IPS-11a (cell line): Measurements from ENCODE around the gene PRSS16.

Source experiments
- H3K4me3 ChIP-seq: one replicate; pipeline ENCODE4 v1.5.1; 2013; ENCODE audit warnings: low read depth, low read length, control low read depth

PRSS16 gene

DNA sequence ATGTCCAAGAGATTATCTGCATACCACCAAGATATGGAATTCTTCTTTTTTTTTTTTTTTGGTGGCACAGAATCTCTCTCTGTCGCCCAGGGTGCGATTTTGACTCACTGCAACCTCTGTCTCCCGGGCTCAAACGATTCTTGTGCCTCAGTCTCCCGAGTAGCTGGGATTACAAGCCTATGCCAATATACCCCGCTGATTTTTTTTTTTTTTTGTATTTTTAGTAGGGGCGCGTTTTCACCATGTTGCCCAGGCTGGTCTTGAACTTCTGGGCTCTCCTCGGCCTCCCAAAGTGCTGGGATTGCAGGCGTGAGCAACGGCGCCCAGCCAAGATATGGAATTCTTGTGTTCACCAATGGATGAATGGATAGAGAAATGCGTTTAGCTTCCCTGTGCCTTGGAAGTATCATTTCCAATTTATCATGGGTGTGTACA lies 33.6 kb downstream of the PRSS16 start:
- H3K4me3 ChIP-seq = peak overlapping the region; percentile 83

DNA sequence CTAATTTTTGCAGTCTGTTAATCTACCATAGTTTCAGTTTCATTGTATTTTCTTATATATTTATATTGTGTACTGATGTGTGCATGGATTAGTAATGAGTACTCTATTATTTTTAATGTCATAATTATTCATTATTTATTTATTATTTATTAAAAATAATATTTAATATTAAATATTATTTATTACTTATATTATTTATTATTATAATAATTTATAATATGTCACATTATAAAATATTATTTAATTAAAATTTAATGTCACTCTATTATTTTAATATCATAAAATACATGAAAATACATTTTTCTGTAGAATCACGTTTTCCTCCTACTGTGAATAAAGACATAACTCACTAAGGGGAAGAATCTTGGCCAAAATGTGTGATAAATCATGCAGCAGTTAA lies 34.1 kb downstream of the PRSS16 start:
- peak overlapping the region; percentile 83 for H3K4me3 ChIP-seq

DNA sequence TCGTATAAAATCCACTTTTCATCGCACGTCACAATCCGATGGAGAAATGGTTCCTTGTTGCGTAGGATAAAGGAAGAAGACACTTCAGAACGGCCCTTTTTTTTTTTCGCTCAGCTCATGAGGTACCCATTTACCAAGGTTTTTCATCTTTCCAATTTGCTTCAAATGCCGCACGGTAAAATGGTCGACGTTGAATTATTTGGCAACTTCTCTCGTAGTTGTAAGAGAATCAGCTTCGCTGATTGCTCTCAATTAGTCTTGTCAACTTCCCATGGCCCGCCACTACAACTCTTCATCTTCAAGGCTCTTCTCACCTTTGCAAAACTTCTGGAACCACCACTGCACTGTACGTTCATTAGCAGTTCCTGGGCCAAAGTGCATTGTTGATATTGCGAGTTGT lies 35.8 kb downstream of the PRSS16 start:
- no peak overlapping the region for H3K4me3 ChIP-seq

DNA sequence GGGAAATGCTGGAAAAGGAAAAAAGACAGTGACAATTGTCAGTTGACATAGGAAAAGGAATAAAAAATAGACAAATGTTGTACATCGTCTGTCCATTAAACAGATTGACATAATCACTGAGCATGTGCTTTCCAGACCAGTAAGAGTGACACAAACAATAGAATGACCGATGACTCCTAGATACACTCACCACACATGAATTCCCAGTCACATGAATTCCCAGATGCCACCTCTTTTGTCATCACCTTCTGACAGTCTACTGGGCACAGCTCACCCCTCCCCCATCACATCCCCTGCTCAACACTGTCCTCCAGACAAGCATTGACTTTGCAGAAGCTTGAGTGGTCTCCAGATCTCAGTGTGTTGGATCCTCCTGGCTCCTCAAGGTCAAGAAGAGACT lies 38.6 kb downstream of the PRSS16 start:
- H3K4me3 ChIP-seq = no peak overlapping the region

DNA sequence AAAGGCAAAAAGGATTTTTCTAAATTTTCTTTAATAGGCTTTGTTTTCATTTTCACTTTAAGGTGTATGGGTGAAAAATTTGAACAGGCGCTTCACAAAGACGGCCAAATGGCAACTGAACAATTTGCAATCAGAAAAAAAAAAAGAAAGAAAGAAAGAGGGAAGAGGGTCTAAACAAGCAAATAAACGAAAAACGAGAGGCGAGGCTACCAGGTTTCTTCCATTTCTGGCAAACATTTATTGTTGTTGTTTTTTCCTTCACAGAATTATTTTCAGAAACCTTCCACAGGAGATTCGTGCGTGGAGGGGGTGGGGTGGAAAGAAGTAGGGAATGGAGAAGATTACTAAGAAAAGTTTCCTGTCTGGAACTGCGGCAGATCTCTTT lies 40.2 kb downstream of the PRSS16 start:
- H3K4me3 ChIP-seq = peak overlapping the region; percentile 62

DNA sequence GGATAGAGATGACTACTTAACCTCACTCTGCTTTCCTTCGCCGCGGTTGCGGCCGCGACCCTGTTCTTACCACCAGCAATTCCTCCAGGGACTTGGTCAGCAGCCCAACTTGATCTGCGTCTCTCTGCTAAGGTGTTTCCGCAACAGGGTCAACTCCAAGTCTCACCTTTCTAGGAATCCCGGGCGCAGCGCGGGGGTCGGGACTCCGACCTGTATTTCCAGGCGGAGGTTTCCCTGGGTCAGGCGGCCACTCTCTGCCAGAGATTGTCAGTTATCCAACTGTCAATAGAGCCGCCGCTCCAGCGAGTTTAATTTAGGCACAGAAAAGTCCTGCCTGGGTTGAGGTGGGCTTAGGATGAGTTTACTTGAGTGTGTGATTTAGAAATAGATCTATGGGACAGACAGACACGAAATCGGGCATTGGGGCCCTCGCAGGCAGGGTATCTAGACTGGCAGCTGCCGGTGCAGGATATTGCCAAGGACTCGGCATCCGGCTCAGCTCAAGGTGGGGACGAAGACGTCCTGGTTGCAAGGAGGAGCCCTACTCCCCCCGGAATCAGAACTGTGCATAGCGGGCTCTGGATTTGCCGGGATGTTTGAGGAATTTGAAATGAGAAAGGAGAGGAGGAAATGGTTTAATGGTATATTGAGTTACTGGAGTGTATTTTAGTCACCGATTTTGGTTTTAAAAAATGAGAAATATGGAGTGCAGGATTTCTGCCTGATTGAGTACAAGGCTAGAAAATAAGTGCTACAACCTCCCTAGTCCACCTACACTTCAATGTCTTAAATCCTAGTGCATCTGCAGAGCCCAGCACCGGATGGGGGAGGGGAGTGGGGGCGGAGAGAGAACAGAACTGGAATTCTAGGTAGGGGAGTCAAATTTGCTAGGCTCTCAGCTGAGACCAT lies 40.9 kb downstream of the PRSS16 start:
- peak overlapping the region; percentile 62 for H3K4me3 ChIP-seq

DNA sequence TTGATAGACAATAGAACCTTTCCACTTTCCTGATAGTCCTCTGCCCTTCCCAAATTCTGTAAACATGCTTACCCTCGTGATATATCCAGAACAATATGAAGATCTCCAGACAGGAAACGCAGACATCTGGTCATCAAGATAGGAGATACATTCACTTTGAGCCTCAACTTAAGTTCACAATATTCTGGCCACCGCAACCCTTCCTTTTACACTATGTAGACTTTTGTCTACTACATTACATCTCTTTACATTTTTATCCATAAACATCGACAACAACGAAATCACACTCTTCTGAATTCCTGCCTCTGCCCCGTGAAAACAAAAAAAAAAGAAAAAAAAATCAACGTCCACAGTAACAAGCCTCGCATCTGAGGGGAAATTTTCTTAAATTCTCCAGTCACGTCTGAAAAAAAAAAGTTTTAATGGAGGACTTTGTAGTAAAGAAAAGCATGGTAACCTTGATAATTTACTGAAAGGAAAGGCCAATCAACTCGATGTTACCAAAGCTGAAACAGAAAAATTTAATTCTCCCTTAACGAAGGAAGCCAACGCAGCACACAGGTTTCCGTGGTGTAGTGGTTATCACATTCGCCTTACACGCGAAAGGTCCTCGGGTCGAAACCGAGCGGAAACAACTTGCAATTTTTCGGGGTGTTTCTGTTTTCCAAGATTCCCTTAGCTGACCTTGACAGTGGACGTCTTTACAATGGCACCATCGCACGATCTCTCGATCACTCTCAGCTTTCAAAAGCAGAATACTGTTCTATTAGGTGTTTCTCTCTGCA lies 42.8 kb downstream of the PRSS16 start:
- peak overlapping the region; percentile 62 for H3K4me3 ChIP-seq

DNA sequence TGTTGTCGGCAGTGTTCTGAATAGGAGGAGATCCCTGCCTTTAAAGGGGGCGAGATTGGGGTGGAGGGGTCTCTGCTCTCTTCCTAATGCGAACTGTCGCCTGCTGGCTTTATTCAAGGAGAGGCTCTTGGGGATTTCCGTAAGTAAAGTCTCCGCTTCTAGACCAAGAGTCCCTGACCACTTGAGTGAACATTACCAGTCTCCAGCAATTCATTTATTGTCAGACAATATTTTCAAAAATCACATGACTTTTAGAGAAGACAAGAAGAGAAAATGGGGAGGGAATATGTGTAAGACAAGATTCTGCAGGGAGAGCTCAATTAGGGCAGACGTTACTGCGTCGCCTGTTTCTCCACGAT lies 43.3 kb downstream of the PRSS16 start:
- peak overlapping the region; percentile 62 for H3K4me3 ChIP-seq

DNA sequence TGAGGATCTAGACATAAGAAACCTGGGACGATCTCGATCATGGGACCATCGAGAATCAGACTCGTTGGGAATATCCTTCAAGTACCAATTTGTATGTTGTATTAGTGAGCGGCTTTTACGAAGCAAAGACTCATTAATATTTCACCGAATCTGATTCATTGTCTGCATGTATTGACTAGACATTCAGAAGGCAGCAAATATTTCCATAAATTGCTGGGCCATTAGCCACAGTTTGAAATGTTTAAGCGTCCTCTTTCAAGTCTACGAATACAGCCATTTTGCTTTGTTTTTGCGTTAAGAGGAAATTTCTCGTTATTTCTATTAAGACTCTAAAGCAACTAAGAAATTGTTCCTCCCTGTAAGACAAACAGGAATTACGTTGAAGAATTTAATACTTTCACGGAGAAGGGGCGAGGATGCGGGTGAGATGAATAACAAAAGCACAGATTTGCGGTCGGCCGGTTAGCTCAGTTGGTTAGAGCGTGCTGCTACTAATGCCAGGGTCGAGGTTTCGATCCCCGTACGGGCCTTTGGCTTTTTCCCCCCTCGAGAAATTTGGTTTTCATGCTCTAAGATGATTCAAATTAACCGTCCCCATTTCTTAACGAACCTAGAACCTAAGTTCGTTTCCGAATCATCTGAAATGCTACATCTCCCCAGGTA lies 46.1 kb downstream of the PRSS16 start:
- H3K4me3 ChIP-seq = peak overlapping the region; percentile 18

DNA sequence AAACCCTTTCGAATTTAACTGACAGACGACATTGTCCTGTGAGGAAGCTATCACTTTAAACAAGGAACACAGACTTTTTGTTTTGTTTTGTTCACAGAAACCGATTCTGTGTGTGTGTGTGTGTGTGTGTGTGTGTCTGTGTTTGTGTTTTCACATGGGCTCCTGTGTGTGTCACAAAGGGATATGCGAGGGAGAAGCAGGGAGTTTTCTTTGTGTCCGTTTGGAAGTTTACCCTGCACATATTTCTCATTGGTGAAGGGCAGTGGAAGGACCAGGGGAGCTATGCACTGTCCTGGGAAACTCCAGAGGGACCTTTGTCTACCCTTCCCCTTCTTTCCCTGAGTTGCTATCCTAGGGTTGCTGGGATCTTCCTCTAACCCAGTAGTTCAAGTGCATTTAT lies 46.9 kb downstream of the PRSS16 start:
- no peak overlapping the region for H3K4me3 ChIP-seq

DNA sequence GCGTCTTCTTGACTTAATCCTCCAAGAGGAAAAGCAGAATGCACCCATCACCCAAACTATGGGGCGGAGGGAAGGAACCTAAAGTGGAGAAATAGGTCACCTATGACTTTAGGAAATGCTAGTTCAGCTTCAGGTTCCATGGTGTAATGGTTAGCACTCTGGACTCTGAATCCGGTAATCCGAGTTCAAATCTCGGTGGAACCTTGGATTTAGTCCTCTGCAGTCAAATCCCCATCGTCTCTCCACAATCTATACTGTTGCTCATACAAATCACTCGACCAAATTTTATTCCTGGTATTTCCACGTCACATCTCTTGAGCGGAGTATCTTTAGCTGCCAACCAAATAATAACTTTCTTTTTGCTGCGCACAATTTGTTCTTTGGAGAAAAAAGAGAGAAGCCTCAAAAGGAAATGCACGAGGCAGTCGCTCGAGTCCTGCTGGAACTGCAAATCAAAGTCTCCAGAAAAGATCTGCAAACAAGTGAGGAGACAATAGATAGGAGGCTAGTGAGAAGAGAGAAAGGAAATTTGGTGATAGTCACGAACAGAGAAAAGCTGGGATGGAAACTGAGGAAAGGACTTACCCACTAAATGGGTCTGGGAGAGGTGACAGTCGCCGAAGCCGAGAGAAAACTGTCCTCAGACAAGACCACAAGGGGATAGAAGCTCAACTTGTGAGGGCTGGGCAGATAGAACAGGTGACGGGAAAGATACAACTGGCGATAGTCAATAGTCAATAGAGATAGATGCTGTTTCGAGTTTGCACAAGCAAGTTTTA lies 48.0 kb downstream of the PRSS16 start:
- H3K4me3 ChIP-seq = peak overlapping the region; percentile 78

DNA sequence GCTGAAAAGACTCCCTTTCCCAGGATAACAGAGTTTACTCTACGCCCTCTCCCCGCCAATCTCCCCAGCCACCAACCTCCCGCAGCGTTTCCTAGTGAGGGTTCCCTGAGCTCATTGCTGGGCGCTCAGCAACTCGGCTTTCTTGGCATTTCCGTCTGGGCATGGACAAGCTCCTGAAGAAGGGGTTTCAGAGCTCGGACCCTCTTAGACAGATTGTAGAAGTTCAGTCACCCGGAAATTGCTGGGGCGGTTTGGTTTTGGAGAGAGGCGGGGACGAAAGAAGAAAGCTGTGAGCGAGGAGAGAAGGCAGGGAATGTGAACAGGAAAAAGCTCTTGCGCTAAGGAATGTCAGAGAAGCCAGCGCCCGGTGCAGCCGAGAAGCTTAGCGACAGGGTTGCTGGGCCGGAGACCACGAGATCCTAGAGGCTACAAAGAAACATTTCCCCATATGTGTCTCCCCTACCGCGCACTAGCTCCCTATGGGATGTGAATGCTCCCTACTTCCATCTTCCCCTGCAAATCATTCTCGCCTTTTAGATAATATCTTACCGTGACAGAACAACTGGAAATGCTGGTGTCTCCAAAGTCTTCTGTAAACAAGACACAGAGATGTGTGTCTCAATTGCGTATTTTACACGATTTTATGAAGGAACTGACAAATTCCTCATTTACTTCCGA lies 48.7 kb downstream of the PRSS16 start:
- peak overlapping the region; percentile 78 for H3K4me3 ChIP-seq

DNA sequence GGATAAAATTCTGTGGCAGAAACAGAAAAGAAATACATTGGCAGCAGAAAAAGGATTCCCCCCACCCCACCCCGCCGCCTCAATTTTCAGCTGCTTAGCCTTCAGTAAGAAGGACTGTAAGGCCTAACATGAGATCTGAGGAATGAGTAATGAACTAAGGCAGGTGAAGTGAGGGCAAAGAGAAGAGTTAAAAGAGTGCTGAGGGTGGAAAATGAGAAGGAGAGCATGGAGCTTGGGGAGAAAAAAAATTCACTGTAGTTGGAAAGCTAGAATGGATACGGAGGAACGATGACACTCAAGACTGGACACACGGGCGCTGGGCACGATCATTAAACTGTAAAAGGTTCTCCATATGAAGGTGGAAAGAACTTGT lies 50.0 kb downstream of the PRSS16 start:
- peak overlapping the region; percentile 78 for H3K4me3 ChIP-seq

DNA sequence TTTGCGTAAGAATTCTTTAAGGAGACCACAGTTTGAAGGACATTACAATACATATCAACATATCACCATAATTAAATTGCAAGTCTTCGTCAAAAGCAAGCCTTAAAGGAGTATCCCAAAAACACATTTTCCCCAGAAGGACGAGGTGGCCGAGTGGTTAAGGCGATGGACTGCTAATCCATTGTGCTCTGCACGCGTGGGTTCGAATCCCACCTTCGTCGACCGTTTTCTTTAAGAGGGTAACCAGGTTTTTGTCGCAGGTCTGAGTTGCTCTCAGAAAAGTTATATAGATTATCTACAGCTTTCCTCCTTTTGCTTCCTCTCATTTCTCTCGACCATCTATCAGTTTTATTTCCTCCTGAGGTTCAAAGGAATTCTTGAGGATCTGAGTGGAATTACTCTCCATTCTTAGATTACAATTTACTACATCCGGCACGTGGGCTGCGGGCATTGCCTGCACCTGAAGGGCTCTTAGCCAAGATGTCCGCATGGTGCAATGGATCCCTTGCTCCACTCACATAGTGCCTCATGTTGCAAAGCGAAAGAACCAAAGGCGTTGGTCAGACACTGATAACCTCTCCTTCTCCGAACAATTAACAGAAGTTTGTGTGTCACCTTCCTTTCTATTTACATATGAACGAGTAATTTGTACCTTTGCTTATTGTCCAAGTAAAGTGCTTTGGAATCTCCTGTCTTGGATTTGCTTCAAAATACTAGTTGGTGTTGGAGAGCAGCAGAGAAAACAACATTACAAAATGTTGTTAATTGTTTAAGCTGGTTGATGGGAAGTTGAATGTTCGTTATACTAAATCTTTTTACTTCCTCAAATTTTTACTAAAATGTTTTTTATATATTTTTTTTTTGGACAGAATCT lies 50.6 kb downstream of the PRSS16 start:
- peak overlapping the region; percentile 78 for H3K4me3 ChIP-seq

DNA sequence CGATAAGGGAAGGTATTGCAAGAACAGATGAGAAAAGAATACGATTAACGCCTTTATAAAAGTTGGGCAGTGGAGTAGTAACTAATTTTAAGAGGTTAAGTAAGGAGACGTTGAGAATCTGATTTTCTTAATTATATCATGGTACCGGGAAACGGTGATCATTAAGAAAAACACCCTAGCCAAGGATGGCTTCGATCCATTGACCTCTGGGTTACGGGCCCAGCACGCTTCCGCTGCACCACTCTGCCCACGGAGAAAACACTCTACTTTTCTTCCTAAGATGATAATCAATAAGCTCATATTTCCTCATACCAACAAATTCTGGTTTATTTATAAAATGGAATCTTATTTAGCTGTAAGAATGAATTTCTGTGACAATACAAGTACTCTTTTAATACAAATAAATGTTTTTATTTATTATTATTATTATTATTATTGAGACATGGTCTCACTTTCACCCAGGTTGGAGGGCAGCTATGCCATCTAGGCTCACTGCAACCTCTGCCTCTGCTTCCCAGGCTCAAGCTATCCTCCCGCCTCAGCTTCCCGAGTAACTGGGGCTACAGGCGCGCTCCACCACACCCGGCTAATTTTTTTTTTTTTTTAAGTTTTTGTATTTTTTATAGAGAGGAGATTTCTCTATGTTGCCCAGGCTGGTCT lies 56.2 kb downstream of the PRSS16 start:
- H3K4me3 ChIP-seq = no peak overlapping the region
